HCT116 (cell line): ENCODE data around the gene F2RL2. TPM values are rescaled to one million over a fixed set of nuclear protein-coding genes. Genes with fewer than 3 reads are reported as not detected.

Experiments used
- ATAC-seq: fragments of 200-7000 bp; cut with Tn5 transposase; 2 replicates; pipeline ENCODE4 v1.9.1; 2020; ENCODE audit warnings: mild to moderate bottlenecking, moderate library complexity
- BruUV-seq: library from RNA; stranded (reverse); fragments of 400-500 nt; replicated peaks from 2 replicates; lab custom pipeline; 2021; lab: Mats Ljungman, UMichigan
- CTCF ChIA-PET: fragments of 300-600 bp; sonication (Branson Sonifier 250); formaldehyde crosslinking; loops from one replicate; lab custom pipeline; 2021; ENCODE audit warnings: antibody characterized with exemption; lab: Charles Lee
- POLR2A ChIA-PET: fragments of 300-600, 350-600 bp; sonication (Branson Sonifier 250); formaldehyde crosslinking; loops from one replicate; lab custom pipeline; 2021; ENCODE audit warnings: antibody characterized with exemption; lab: Charles Lee
- RAD21 ChIA-PET, 2 experiments: fragments of 300-600 bp; sonication (Branson Sonifier 250); formaldehyde crosslinking; loops; one replicate each; lab custom pipeline; 2023; ENCODE audit warnings: low total read pairs in 2 of 2; ENCODE audit not compliant: uncharacterized antibody in 2 of 2, unreplicated experiment in 2 of 2, low non-redundant PET in 1 of 2; lab: Charles Lee
- DNase-seq: peaks from one replicate; pipeline ENCODE4 v3.0.0-alpha.2; 2010; ENCODE audit warnings: low read depth, low spot score
- H2AFZ ChIP-seq: fragments of 200-600 bp; shearing (Covaris generic), sonication (generic); 2 replicates; pipeline ENCODE4 v1.6.1; 2017; ENCODE audit warnings: low read depth, mixed run types, mixed read lengths, antibody characterized with exemption, low read length; ENCODE audit not compliant: poor library complexity, severe bottlenecking
- H3K27ac ChIP-seq: 2 replicates; pipeline ENCODE4 v1.5.1; 2012; ENCODE audit warnings: low read depth, low read length
- H3K27me3 ChIP-seq: fragments of 200-600 bp; sonication (generic); 2 replicates; pipeline ENCODE4 v1.6.1; 2016; ENCODE audit warnings: mixed run types, low read length, mixed read lengths; ENCODE audit not compliant: insufficient read depth
- H3K36me3 ChIP-seq, 2 experiments: fragments of 200-500 bp in 1 of 2; fragments of 200-600 bp in 1 of 2; sonication (Bioruptor generic) in 1 of 2; sonication (generic) in 1 of 2; 2 replicates each; pipeline versions ENCODE4 v1.5.1 to v1.6.1; 2014 to 2016; ENCODE audit warnings: low read length in 2 of 2, inconsistent platforms in 1 of 2, mixed read lengths in 1 of 2, mixed run types in 1 of 2; ENCODE audit not compliant: insufficient read depth in 2 of 2, control insufficient read depth in 1 of 2
- H3K4me1 ChIP-seq, 2 experiments: fragments of 200-600 bp in 1 of 2; sonication (generic) in 1 of 2; 2 replicates each; pipeline versions ENCODE4 v1.5.1 to v1.6.1; 2012 to 2017; ENCODE audit warnings: low read length in 2 of 2, inconsistent platforms in 1 of 2, mild to moderate bottlenecking in 1 of 2, mixed read lengths in 1 of 2, mixed run types in 1 of 2, moderate library complexity in 1 of 2; ENCODE audit not compliant: insufficient read depth in 2 of 2, control insufficient read depth in 1 of 2
- H3K4me2 ChIP-seq: fragments of 200-600 bp; sonication (generic); 2 replicates; pipeline ENCODE4 v1.6.1; 2017; ENCODE audit warnings: mixed run types, low read length, mixed read lengths
- H3K4me3 ChIP-seq, 2 experiments: fragments of 200-600 bp in 1 of 2; sonication (generic) in 1 of 2; replicated peaks in 1 of 2; 2 replicates each; pipeline ENCODE4 v1.5.1; 2011 to 2016; ENCODE audit warnings: low read length in 2 of 2, control low read depth in 1 of 2, low read depth in 1 of 2, mild to moderate bottlenecking in 1 of 2, mixed read lengths in 1 of 2, mixed run types in 1 of 2
- H3K79me2 ChIP-seq: fragments of 200-600 bp; sonication (generic); 2 replicates; pipeline ENCODE4 v1.6.1; 2017; ENCODE audit warnings: mild to moderate bottlenecking, mixed run types, low read length, moderate library complexity, mixed read lengths; ENCODE audit not compliant: insufficient read depth
- H3K9ac ChIP-seq: fragments of 200-600 bp; sonication (generic); 2 replicates; pipeline ENCODE4 v1.6.1; 2016; ENCODE audit warnings: low read length, mixed read lengths
- H3K9me2 ChIP-seq: fragments of 200-600 bp; sonication (generic), shearing (Covaris generic); 2 replicates; pipeline ENCODE4 v1.6.1; 2017; ENCODE audit warnings: mixed run types, mild to moderate bottlenecking, moderate library complexity; ENCODE audit not compliant: insufficient read depth
- H3K9me3 ChIP-seq, 2 experiments: fragments of 200-500 bp in 1 of 2; fragments of 200-600 bp in 1 of 2; sonication (Bioruptor generic) in 1 of 2; sonication (generic) in 1 of 2; 2 replicates each; pipeline ENCODE4 v1.6.1; 2014 to 2017; ENCODE audit warnings: low read length in 2 of 2, mixed read lengths in 2 of 2, inconsistent platforms in 1 of 2, low read depth in 1 of 2, mild to moderate bottlenecking in 1 of 2, mixed run types in 1 of 2, moderate library complexity in 1 of 2; ENCODE audit not compliant: control insufficient read depth in 1 of 2, insufficient read depth in 1 of 2
- H4K20me1 ChIP-seq: fragments of 200-600 bp; sonication (generic), shearing (Covaris generic); 2 replicates; pipeline ENCODE4 v1.6.1; 2017; ENCODE audit warnings: mixed run types, mild to moderate bottlenecking, moderate library complexity; ENCODE audit not compliant: insufficient read depth
- CBX3 ChIP-seq: IDR thresholded peaks from 2 replicates; pipeline ENCODE4 v1.6.1; 2012; ENCODE audit warnings: low read depth
- CEBPB ChIP-seq: IDR thresholded peaks from 2 replicates; pipeline ENCODE4 v1.6.1; 2012; ENCODE audit warnings: low read depth
- EGR1 ChIP-seq: IDR thresholded peaks from 2 replicates; pipeline ENCODE4 v1.6.1; 2012; ENCODE audit warnings: low read depth
- ELF1 ChIP-seq: IDR thresholded peaks from 2 replicates; pipeline ENCODE4 v1.6.1; 2012; ENCODE audit warnings: low read depth, borderline replicate concordance
- EZH2 ChIP-seq: fragments of 200-600 bp; sonication (generic); IDR thresholded peaks from 2 replicates; pipeline ENCODE4 v1.6.1; 2017; ENCODE audit warnings: antibody characterized with exemption, mixed run types
- EZH2phosphoT487 ChIP-seq: fragments of 200-600 bp; IDR thresholded peaks from 2 replicates; pipeline ENCODE4 v1.6.1; 2018; ENCODE audit warnings: antibody characterized with exemption, borderline replicate concordance
- FOSL1 ChIP-seq: IDR thresholded peaks from 2 replicates; pipeline ENCODE4 v1.6.1; 2012; ENCODE audit warnings: low read depth
- JUND ChIP-seq: IDR thresholded peaks from 2 replicates; pipeline ENCODE4 v1.6.1; 2012
- POLR2A ChIP-seq: IDR thresholded peaks from 2 replicates; pipeline ENCODE4 v1.7.0; 2011; ENCODE audit warnings: borderline replicate concordance; ENCODE audit not compliant: insufficient read depth, insufficient read length; ENCODE audit errors: extremely low read depth
- POLR2AphosphoS5 ChIP-seq: IDR thresholded peaks from 2 replicates; pipeline ENCODE4 v1.6.1; 2011; ENCODE audit warnings: mild to moderate bottlenecking, low read depth, low read length, moderate library complexity
- RAD21 ChIP-seq: IDR thresholded peaks from 2 replicates; pipeline ENCODE4 v1.6.1; 2012; ENCODE audit warnings: low read depth, mild to moderate bottlenecking
- SIN3A ChIP-seq: IDR thresholded peaks from 2 replicates; pipeline ENCODE4 v1.6.1; 2012; ENCODE audit warnings: low read depth
- SRF ChIP-seq: IDR thresholded peaks from 2 replicates; pipeline ENCODE4 v1.6.1; 2012; ENCODE audit warnings: low read depth
- TCF7L2 ChIP-seq: IDR thresholded peaks from 2 replicates; pipeline ENCODE4 v1.7.0; 2011; ENCODE audit warnings: borderline replicate concordance, inconsistent platforms; ENCODE audit not compliant: insufficient read depth, insufficient read length; ENCODE audit errors: extremely low read depth
- ZNF274 ChIP-seq: fragments of 200-500 bp; sonication (Bioruptor generic); IDR thresholded peaks from 2 replicates; pipeline ENCODE4 v1.6.1; 2014; ENCODE audit warnings: mild to moderate bottlenecking, low read depth, low read length, inconsistent platforms
- intact Hi-C: fragments of 100-400 bp; cut with micrococcal nuclease; formaldehyde crosslinking; loops from 2 replicates; pipeline ENCODE4 v1.10.0; 2022
- total RNA-seq: library from RNA; stranded (reverse); gene quantifications from one replicate; pipeline ENCODE4 v1.2.1, GENCODE V29; 2021; ENCODE audit not compliant: unreplicated experiment
- TF ChIP-seq, protein P1 (sequence below): IDR thresholded peaks from 2 replicates; pipeline ENCODE4 v1.6.1; 2012
- TF ChIP-seq, protein P2 (sequence below): IDR thresholded peaks from 2 replicates; pipeline ENCODE4 v1.6.1; 2011; ENCODE audit warnings: mild to moderate bottlenecking, low read length, moderate library complexity; ENCODE audit not compliant: insufficient replicate concordance; ENCODE audit errors: extremely low read depth
- TF ChIP-seq, protein P3 (sequence below), 3 experiments: fragments of 200-600 bp in 1 of 3; sonication (generic) in 1 of 3; IDR thresholded peaks in 2 of 3; conservative IDR thresholded peaks in 1 of 3; 2 replicates each; pipeline ENCODE4 v1.5.1; 2012 to 2017; ENCODE audit warnings: low read depth in 2 of 3, low read length in 2 of 3, antibody characterized with exemption in 1 of 3, borderline replicate concordance in 1 of 3, control low read depth in 1 of 3, mild to moderate bottlenecking in 1 of 3, mixed read lengths in 1 of 3, mixed run types in 1 of 3, moderate library complexity in 1 of 3; ENCODE audit not compliant: insufficient read depth in 1 of 3

F2RL2 gene
- total RNA-seq, 1 experiment from 2014 or later: 0.07 TPM

DNA sequence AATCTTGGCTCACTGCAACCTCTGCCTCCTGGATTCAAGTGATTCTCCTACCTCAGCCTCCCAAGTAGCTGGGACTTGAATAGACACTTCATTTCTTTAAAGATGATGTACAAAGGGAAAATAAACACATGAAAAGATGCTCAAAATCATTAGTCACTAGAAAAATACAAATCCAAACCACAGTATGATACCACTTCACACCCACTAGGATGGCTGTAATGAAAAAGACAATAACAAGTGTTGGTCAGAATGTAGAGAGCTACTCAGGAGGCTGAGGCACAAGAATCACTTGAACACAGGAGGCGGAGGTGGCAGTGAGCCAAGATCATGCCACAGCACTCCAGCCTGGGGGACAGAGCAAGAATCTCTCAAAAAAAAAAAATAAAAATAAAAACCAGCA lies 13.0 kb downstream of the F2RL2 start:
- TF ChIP-seq, protein P1, sequence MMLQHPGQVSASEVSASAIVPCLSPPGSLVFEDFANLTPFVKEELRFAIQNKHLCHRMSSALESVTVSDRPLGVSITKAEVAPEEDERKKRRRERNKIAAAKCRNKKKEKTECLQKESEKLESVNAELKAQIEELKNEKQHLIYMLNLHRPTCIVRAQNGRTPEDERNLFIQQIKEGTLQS: no peak
- TF ChIP-seq ZNF274 (no peak), FOSL1 (no peak), TCF7L2 (no peak), EGR1 (no peak), SIN3A (no peak), EZH2phosphoT487 (no peak), SRF (no peak), EZH2 (no peak), CBX3 (no peak), ELF1 (no peak)
- BruUV-seq: no TSS peak
- no peaks in the 10 kb centered on the region for H3K27me3 ChIP-seq
- H3K9me2 ChIP-seq: no peaks in the 10 kb centered on the region; the same call in 1 of the 2 replicates
- ChIA-PET RAD21 (no interaction called here), POLR2A (no interaction called here), CTCF (interaction anchor here (2.2 kb wide), 1 partner anchor 8 kb away, joined by 9 read pairs; no protein-coding TSS in a partner anchor)
- no peak for DNase-seq
- H4K20me1 ChIP-seq: no peaks in the 10 kb centered on the region
- no peak overlapping the region for H2AFZ ChIP-seq
- no peak overlapping the region for H3K9ac ChIP-seq
- no peaks in the 10 kb centered on the region for H3K79me2 ChIP-seq
- no peak overlapping the region for H3K4me3 ChIP-seq
- intact Hi-C loops: no loop called here
- no peak for ATAC-seq
- no peaks in the 10 kb centered on the region for H3K9me3 ChIP-seq
- no peak overlapping the region for H3K4me2 ChIP-seq
- H3K27ac ChIP-seq: no peak overlapping the region
- H3K36me3 ChIP-seq: no peaks in the 10 kb centered on the region
- peaks cover 0 to under 1% of the 10 kb centered on the region in 2 experiments; a peak in 1 of 4 replicates for H3K4me1 ChIP-seq

DNA sequence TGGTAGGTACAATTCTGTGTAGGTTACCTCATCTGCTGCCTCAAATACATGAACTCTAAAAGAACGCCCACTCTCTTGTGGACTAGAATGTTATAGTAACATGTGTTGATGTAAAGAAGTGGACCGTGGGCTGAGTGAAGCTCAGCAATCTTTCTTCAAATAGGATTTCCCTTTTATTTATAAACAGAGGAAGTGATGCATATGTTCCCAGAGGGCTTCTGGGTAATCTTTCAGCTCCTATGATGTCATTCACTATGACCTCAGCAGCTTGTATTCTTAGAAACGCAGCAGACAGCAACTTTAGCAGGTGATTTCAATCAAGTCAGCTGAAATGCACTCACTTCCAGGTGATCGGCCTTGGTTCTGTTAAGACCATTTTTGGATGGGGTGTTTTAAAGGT lies 14.4 kb downstream of the F2RL2 start:
- H3K4me1 ChIP-seq: peaks cover 4% of the 10 kb centered on the region in 2 experiments; a peak in 3 of 4 replicates
- H3K27ac ChIP-seq: no peak overlapping the region
- H3K4me3 ChIP-seq: no peak overlapping the region
- no peaks in the 10 kb centered on the region for H3K27me3 ChIP-seq
- H4K20me1 ChIP-seq: no peaks in the 10 kb centered on the region
- ChIA-PET POLR2A (no interaction called here), RAD21 (no interaction called here), CTCF (interaction anchor here (1.1 kb wide), 1 partner anchor 166 kb away, joined by 5 read pairs; no protein-coding TSS in a partner anchor)
- H3K9me3 ChIP-seq: no peaks in the 10 kb centered on the region
- TF ChIP-seq SRF (no peak), POLR2A (no peak), FOSL1 (no peak), CEBPB (no peak), CBX3 (no peak), JUND (no peak), POLR2AphosphoS5 (no peak), ZNF274 (no peak), RAD21 (no peak)
- TF ChIP-seq, protein P2, sequence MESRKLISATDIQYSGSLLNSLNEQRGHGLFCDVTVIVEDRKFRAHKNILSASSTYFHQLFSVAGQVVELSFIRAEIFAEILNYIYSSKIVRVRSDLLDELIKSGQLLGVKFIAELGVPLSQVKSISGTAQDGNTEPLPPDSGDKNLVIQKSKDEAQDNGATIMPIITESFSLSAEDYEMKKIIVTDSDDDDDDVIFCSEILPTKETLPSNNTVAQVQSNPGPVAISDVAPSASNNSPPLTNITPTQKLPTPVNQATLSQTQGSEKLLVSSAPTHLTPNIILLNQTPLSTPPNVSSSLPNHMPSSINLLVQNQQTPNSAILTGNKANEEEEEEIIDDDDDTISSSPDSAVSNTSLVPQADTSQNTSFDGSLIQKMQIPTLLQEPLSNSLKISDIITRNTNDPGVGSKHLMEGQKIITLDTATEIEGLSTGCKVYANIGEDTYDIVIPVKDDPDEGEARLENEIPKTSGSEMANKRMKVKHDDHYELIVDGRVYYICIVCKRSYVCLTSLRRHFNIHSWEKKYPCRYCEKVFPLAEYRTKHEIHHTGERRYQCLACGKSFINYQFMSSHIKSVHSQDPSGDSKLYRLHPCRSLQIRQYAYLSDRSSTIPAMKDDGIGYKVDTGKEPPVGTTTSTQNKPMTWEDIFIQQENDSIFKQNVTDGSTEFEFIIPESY: no peak
- TF ChIP-seq, protein P3, sequence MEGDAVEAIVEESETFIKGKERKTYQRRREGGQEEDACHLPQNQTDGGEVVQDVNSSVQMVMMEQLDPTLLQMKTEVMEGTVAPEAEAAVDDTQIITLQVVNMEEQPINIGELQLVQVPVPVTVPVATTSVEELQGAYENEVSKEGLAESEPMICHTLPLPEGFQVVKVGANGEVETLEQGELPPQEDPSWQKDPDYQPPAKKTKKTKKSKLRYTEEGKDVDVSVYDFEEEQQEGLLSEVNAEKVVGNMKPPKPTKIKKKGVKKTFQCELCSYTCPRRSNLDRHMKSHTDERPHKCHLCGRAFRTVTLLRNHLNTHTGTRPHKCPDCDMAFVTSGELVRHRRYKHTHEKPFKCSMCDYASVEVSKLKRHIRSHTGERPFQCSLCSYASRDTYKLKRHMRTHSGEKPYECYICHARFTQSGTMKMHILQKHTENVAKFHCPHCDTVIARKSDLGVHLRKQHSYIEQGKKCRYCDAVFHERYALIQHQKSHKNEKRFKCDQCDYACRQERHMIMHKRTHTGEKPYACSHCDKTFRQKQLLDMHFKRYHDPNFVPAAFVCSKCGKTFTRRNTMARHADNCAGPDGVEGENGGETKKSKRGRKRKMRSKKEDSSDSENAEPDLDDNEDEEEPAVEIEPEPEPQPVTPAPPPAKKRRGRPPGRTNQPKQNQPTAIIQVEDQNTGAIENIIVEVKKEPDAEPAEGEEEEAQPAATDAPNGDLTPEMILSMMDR (IDR thresholded peaks at IDR 0.05 in 2 of 3, conservative IDR thresholded peaks at IDR 0.05 in 1 of 3; ENCODE audit: borderline replicate concordance in 1 of 3, insufficient read depth in 1 of 3, low read depth in 2 of 3, low read length in 2 of 3): no peak
- peak overlapping the region; percentile 42 for H2AFZ ChIP-seq
- BruUV-seq: no TSS peak
- intact Hi-C loops: no loop called here
- DNase-seq (peak; percentile 8), ATAC-seq (no peak)
- no peak overlapping the region for H3K9ac ChIP-seq
- H3K36me3 ChIP-seq: no peaks in the 10 kb centered on the region
- H3K4me2 ChIP-seq: no peak overlapping the region
- H3K9me2 ChIP-seq: no peaks in the 10 kb centered on the region
- H3K79me2 ChIP-seq: no peaks in the 10 kb centered on the region
